NCI-H187 (cell line): ENCODE measurements around the gene SLC7A4.

Source experiments
- DNase-seq, 2 experiments: peaks; one replicate each; lab custom pipeline; 2025; lab: John Stamatoyannopoulos, UW

Gene SLC7A4

DNA sequence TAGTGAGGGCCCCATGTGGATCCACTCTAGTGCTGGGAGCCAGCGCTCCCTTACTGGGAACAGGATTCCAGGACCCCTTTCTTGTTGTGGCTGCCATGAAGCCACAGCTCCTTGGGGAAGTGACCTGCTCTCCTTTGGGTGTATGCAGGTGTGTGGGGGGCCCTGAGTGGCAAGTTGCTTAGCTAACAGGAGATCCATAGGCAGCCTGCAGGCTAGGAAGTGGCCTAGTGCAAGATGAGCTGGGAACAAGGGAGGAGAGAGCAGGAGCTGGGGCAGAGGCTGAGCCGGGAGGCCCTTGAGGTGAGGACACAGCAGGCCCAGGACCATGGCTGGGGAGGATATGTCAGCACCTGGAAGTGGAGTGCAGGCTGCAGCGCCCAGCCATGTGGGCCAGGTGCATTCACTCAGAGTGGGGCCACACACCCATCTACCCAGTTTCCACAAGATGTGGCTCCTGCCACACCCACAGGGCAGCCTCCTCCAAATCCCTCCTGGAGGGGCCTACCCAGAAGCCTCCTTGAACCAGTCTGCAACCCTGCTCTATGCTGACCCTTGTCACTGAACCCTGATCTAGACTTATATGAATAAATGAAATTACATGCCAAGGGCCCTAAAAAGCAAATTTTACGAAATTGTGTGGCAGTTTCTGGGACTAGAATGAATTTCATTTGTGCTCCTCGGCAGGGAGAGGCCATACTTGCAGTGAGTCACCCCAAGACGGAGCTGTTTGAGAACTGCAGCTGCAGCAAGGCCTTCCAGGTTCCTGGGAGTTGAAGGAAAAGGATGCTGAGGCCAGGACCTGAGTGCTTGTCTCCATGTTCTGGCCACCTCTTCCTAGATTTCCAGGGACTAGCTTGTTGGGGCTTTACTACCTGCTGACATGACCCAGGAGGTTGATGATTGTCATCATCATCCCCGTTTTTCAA, 33.7 kb downstream of the SLC7A4 start:
- DNase-seq = no peak

GRCh38 chr22:20997536-20998257, 34.7 kb downstream of the SLC7A4 start:
- DNase-seq = no peak

GRCh38 chr22:20996598-20997535, 35.5 kb downstream of the SLC7A4 start:
- no peak for DNase-seq

- DNase-seq = no peak
These were observed 36.3 kb downstream of the SLC7A4 start for GRCh38 chr22:20996031-20996410.

GRCh38 chr22:20995329-20996030, 36.9 kb downstream of the SLC7A4 start:
- no peak for DNase-seq

- no peak for DNase-seq
These were observed 37.5 kb downstream of the SLC7A4 start for GRCh38 chr22:20994902-20995241.

DNA sequence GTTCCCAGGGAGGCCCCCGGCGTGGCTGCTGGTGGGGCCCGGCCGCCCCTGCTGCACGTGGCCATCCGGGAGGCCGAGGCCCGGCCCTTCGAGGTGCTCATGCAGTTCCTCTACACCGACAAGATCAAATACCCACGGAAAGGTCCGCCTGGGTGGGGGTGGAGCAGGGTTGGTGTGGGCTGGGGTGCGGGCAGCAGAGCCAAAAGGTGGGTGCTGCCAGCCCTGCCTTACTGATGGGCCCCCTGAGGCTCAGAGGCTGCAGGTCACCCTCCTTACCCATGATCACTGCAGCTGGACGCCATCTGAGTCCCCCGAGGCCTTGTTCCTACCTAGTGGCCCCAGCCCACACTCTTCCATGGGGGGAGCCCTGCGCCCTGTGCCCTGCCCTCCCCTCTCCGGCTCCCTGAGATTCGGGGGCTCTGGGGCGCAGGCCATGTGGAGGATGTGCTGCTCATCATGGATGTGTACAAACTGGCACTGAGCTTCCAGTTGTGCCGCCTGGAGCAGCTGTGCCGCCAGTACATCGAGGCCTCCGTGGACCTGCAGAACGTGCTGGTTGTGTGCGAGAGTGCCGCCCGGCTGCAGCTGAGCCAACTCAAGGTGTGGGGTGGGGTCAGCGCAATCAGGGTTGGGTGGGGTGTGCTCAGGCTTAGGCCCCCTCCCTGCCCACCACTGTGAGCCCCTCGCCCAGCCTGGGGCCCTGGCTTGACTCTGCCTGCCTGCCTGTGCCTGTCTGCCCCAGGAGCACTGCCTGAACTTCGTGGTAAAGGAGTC, 38.0 kb downstream of the SLC7A4 start:
- no peak for DNase-seq

- no peak for DNase-seq
These were observed 38.8 kb downstream of the SLC7A4 start for GRCh38 chr22:20993304-20994127.

- no peak for DNase-seq
These were observed 39.7 kb downstream of the SLC7A4 start for GRCh38 chr22:20992456-20993303.

DNA sequence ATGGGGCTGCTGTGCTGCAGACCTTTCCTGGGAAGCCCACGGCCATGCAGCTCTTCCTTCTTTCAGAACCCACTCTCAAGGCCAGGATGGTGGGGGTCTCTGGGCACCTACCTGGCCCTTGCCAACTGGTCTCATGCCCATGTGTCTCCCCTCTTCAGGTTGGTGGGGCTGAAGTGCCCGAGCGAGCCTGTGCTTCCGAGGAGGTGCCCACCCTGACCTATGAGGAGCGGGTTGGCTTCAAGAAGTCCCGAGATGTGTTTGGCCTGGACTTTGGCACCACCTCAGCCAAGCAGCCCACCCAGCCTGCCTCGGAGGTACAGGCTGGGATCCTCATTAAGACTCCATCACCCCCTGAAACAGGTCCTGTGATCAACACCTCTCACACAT, 40.3 kb downstream of the SLC7A4 start:
- DNase-seq = no peak

DNA sequence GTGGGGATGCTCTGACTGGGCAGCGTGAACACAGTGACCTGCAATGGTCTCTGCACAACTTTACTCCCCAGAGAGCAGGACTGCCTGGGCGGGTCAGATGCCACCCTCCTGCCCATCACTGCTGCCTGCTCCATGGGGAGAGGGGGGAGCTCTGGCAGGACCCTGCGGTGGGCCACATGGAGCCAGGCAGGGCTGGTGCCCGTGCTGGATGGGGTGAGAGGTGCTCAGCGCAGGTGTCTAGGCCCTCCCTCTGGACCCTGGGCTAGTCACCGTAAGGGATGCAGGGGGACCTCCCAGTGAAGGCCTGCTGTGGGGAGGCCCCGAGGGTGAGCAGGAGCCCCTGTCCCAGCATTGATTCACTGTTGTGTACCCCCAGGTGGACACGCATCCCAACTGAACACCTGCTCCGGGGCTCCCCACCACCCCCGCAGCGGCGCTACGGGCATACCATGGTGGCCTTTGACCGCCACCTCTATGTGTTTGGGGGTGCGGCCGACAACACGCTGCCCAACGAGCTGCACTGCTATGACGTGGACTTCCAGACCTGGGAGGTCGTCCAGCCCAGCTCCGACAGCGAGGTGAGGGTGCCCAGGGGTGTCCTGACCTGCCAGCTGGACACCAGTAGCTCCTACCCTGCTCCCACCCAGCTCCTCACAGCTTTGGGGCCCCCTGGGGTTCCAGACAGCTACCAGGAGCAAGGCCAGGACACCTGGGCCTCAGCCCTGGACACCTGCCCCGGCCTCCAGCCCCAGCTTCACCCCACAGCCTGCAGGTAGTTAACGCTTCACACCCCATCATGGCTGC, 40.9 kb downstream of the SLC7A4 start:
- DNase-seq = no peak

DNA sequence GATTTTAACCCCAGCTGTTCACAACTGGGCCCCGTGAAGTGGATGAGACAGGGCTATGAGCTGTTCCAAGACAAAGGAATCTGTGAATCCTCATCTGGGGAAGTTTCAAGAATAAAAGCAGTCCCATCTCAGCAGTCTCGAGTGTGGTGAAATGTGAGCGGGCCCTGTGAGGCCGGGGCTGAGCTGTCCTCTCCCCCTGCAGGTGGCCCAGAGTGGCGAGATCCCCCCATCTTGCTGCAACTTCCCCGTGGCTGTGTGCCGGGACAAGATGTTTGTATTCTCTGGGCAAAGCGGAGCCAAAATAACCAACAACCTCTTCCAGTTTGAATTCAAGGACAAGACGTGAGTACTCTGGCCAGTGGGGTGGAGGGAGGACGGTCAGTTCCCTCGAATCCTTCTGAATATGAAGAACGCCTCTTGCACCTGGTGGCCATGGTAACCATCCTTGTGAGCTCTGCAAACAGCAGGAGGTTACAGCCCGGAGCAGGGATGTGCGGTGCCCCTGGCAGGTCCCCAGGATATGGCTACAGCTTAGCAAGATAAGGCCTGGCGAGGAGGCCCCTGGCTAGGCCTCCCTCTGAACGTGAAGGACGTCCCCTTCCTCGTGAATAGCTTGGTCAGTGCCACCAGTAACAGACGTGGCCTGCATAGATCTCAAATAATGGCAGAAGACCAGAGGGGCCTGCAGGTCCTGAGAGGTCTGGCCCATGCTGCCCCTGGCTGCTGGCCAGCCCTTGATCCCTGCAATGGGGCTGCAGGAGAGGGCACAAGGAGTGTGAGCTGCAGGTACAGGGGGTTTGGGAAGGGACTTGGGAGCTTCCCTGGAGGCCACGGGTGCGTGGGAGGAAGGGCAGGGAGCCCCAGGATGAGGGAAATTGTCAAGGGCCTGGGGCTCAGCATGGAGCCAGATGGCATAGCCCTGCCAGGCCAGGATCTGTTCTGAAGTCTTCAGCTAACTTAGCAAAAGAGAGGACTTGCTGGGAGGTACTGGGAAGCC, 41.9 kb downstream of the SLC7A4 start:
- DNase-seq = no peak

DNA sequence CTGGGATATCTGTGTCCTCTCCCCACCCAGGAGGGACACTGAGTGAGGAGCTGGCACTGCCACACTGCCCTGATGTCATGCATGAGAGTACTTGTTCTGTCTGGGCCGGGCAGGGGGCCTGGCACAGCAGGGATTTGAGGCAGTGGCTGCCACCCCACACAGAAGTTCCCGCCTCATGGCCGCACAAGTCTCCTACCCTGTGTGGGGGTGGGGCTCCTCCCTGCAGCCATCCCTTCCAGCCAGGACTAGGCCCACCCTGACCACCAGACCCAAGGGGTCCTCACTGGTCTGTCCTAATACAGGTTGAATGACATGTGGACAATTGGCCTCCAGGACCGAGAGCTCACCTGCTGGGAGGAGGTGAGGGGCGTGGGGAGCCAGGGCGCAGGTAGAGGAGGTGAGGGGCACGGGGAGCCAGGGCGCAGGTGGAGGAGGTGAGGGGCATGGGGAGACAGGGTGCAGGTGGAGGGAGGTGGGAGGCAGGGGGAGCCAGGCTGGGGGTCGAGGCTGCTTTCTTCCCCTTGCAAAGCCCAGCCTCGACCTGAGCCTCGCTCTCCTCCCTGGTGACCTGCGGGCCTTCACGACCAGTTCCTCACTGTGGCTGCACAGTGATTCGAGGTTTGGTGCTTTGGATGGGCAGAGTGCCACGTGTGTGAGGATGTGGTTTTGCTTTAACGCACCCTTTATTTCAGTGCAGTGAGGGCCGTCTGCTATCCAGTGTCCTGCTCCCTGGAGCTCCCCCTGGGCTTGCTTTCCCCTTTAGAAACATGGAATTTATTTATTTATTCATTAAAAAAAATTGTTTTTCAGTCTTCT, 42.8 kb downstream of the SLC7A4 start:
- DNase-seq = no peak

DNA sequence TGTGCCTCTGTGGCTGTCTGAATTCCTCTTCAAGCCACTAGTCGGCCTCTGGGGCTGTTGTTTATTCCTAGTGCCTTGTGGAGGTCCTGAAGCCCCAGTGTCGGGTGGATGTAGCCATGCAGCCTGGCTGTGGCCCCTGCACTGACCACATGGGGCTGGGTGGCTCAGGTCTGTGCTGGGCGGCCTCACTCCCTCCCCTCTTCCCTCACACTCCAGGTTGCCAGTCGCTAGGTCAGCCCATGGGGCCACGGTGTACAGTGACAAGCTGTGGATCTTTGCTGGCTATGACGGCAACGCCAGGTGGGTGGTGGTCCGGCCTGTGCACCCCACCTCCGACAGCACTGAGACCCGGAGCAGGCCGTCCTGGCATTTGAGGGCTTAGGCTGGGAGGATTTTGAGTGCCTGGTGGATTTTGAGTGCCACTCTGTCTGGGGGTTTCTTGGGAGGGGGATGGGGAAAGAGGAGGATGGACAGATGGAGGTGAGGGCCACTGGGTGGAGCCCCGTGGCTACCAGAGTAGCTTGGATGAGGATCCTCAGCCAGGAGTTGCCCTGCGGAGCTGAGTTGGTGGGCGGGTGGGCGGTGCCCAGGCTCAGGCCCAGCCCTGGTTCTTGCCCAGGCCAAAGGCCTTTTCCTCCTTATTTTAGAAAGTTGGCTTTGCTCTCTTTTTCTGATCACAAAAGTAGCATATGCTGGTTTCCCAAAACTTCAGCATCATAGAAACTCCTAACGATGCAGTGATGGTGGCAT, 43.6 kb downstream of the SLC7A4 start:
- no peak for DNase-seq

GRCh38 chr22:20987375-20987774, 45.0 kb downstream of the SLC7A4 start:
- DNase-seq = no peak
